Measurements from ENCODE around the gene UNC13C. TPM values are rescaled to one million over a fixed set of nuclear protein-coding genes. Genes with fewer than 3 reads are reported as not detected.

Gene UNC13C
- total and polyA plus RNA-seq, 10 of the 15 experiments (the other 5 are each of a cell fraction or from before 2014, with no cell fraction given), result 9.9 to 81.3 (median 25.0) TPM

DNA sequence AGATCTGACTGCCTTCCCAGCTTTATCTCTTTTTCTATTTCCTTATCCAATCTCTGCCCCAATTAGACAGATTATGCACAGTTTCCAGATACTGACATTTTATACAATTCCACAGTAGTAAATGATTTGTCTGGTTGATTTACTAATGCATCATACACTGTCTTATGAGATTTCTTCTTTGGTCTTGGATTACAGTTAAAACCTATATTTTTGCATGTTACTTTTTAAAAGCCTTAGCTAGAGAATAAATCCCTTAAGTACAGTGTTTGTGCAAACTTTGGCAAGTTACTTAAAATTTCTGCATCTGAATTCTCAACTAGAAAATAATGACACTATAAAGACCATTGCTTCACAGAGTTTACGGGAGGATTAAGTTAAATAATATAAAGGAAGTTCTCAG, 6.0 kb downstream of the UNC13C start (continued):
- TF ChIP-seq, protein P1, sequence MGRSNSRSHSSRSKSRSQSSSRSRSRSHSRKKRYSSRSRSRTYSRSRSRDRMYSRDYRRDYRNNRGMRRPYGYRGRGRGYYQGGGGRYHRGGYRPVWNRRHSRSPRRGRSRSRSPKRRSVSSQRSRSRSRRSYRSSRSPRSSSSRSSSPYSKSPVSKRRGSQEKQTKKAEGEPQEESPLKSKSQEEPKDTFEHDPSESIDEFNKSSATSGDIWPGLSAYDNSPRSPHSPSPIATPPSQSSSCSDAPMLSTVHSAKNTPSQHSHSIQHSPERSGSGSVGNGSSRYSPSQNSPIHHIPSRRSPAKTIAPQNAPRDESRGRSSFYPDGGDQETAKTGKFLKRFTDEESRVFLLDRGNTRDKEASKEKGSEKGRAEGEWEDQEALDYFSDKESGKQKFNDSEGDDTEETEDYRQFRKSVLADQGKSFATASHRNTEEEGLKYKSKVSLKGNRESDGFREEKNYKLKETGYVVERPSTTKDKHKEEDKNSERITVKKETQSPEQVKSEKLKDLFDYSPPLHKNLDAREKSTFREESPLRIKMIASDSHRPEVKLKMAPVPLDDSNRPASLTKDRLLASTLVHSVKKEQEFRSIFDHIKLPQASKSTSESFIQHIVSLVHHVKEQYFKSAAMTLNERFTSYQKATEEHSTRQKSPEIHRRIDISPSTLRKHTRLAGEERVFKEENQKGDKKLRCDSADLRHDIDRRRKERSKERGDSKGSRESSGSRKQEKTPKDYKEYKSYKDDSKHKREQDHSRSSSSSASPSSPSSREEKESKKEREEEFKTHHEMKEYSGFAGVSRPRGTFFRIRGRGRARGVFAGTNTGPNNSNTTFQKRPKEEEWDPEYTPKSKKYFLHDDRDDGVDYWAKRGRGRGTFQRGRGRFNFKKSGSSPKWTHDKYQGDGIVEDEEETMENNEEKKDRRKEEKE (IDR thresholded peaks at IDR 0.05), result no peak
- no peak for TF ChIP-seq KDM1A (IDR thresholded peaks at IDR 0.05; ENCODE audit: borderline replicate concordance)
- TF ChIP-seq SIX5 (IDR thresholded peaks at IDR 0.05; ENCODE audit: low read depth, low read length, severe bottlenecking), result no peak
- no peak for TF ChIP-seq NFYA (IDR thresholded peaks at IDR 0.05; ENCODE audit: borderline replicate concordance, low read depth, low read length)
- no peak for TF ChIP-seq POLR2AphosphoS5 (IDR thresholded peaks at IDR 0.05; ENCODE audit: low read length)
- TF ChIP-seq ZBED1 (IDR thresholded peaks at IDR 0.05; ENCODE audit: borderline replicate concordance), result no peak

DNA sequence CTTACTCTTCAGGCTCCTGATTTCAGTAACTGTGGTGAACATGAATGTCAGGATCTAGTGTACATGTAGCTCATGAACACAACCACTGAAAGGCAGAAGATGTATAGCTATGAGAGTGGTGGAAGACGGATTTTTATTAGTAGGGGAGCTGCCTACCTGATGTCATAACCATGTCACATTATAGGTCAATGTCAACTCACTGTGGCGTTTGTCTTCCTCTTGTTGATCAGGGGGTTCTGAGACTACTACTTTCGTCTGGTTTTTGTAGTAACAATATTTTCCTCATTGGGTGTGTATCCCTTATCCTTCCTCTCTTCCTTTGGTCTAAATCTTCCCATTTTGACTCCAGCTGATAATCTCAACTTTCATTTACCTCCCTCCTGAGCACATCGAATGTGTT, 7.3 kb downstream of the UNC13C start:
- FAIRE-seq (no peak), ATAC-seq (peak; percentile 34), DNase-seq (ENCODE audit: low read depth, low spot score) (no peak)
- TF ChIP-seq IKZF2 (IDR thresholded peaks at IDR 0.05), result 0 out of 4 replicates have a peak, but pooled peaks of 1 of the 2 experiments have one; percentile 12
- TF ChIP-seq MYB (IDR thresholded peaks at IDR 0.05; ENCODE audit: borderline replicate concordance, low read depth, low read length), result no peak
- TF ChIP-seq KDM1A (IDR thresholded peaks at IDR 0.05; ENCODE audit: borderline replicate concordance), result no peak
- TF ChIP-seq ATF7 (IDR thresholded peaks at IDR 0.05; ENCODE audit: low read depth), result peak; percentile 54
- no peak for TF ChIP-seq HDGF (IDR thresholded peaks at IDR 0.05)
- TF ChIP-seq TARDBP (IDR thresholded peaks at IDR 0.05; ENCODE audit: borderline replicate concordance), result no peak
- TF ChIP-seq, protein P2, sequence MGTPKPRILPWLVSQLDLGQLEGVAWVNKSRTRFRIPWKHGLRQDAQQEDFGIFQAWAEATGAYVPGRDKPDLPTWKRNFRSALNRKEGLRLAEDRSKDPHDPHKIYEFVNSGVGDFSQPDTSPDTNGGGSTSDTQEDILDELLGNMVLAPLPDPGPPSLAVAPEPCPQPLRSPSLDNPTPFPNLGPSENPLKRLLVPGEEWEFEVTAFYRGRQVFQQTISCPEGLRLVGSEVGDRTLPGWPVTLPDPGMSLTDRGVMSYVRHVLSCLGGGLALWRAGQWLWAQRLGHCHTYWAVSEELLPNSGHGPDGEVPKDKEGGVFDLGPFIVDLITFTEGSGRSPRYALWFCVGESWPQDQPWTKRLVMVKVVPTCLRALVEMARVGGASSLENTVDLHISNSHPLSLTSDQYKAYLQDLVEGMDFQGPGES (IDR thresholded peaks at IDR 0.05), result no peak
- TF ChIP-seq, protein P3, sequence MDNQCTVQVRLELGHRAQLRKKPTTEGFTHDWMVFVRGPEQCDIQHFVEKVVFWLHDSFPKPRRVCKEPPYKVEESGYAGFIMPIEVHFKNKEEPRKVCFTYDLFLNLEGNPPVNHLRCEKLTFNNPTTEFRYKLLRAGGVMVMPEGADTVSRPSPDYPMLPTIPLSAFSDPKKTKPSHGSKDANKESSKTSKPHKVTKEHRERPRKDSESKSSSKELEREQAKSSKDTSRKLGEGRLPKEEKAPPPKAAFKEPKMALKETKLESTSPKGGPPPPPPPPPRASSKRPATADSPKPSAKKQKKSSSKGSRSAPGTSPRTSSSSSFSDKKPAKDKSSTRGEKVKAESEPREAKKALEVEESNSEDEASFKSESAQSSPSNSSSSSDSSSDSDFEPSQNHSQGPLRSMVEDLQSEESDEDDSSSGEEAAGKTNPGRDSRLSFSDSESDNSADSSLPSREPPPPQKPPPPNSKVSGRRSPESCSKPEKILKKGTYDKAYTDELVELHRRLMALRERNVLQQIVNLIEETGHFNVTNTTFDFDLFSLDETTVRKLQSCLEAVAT (IDR thresholded peaks at IDR 0.05), result peak; percentile 72
- TF ChIP-seq HDAC6 (IDR thresholded peaks at IDR 0.05; ENCODE audit: unreplicated experiment), result no peak
- no peaks in the 10 kb centered on the region for H3K9me3 ChIP-seq (replicated peaks; ENCODE audit: control insufficient read depth, insufficient read depth, low read length)
- no peak overlapping the region for H3K9ac ChIP-seq (ENCODE audit: control insufficient read depth, insufficient read depth, low read length)
- SMC1A ChIA-PET (ENCODE audit: uncharacterized antibody, unreplicated experiment), result interaction anchor here (0.8 to 3.3 kb wide), 12 partner anchors 9 to 633 kb away, joined by 3 to 16 read pairs (median 3); no protein-coding TSS in a partner anchor
- no peaks in the 10 kb centered on the region for H3K27me3 ChIP-seq (replicated peaks in 1 of 2; ENCODE audit: control insufficient read depth in 2 of 2, insufficient read depth in 2 of 2, low read length in 1 of 2)
- BruUV-seq (replicated peaks), result no TSS peak
- CTCF ChIA-PET, result interaction anchor here (0.9 to 2.8 kb wide), 8 partner anchors 8 to 1123 kb away, joined by 3 to 15 read pairs (median 4); partner anchors contain the start of gene UNC13C
- no peak overlapping the region for H3K4me2 ChIP-seq (ENCODE audit: control insufficient read depth, insufficient read depth)
- no peak overlapping the region for H3K4me3 ChIP-seq
- no peaks in the 10 kb centered on the region for H3K36me3 ChIP-seq (ENCODE audit: control insufficient read depth in 2 of 2, insufficient read depth in 2 of 2, low read length in 1 of 2)
- WGBS (ENCODE audit: insufficient coverage, insufficient replicate concordance, low lambda C conversion rate, missing lambda C conversion rate), result 13% methylated on average over 4 of the region's 4 CpGs
- in situ Hi-C loops (cut with MboI), result no loop called here
- POLR2A ChIA-PET, result interaction anchor here (0.9 to 1.3 kb wide), 3 partner anchors 8 to 84 kb away, joined by 3 to 4 read pairs (median 4); no protein-coding TSS in a partner anchor
- H3K4me1 ChIP-seq (ENCODE audit: control insufficient read depth, insufficient read depth, low read length), result no peaks in the 10 kb centered on the region
- no peak overlapping the region for H3K27ac ChIP-seq (ENCODE audit: control insufficient read depth, insufficient read depth)
- H2AFZ ChIP-seq (ENCODE audit: control insufficient read depth, low read depth, low read length), result no peak overlapping the region
- no peaks in the 10 kb centered on the region for H3K79me2 ChIP-seq (ENCODE audit: control insufficient read depth, insufficient read depth, low read length)
- H4K20me1 ChIP-seq (ENCODE audit: control insufficient read depth, insufficient read depth), result no peaks in the 10 kb centered on the region
- RAD21 ChIA-PET (ENCODE audit: unreplicated experiment), result interaction anchor here (0.6 to 3.5 kb wide), 9 partner anchors 10 to 1183 kb away, joined by 3 to 18 read pairs (median 3); no protein-coding TSS in a partner anchor
- intact Hi-C loops (cut with micrococcal nuclease; ENCODE audit: unreplicated experiment), result no loop called here

All from GM12878 (cell line).